A673 (cell line): ENCODE data around the gene HPF1.
"Not testable (repeated sequence)": the region's sequence is repeated elsewhere in the genome, so short reads cannot be mapped to it uniquely, and the experiment has no call there.

Experiments used
- EZH2 ChIP-seq: fragments of 200-600 bp; sonication (generic); IDR thresholded peaks from 2 replicates; pipeline ENCODE4 v1.6.1; 2017; ENCODE audit warnings: borderline replicate concordance, low read depth, mild to moderate bottlenecking, mixed read lengths, antibody characterized with exemption, low read length; ENCODE audit not compliant: poor library complexity, severe bottlenecking
- TF ChIP-seq, protein P1 (sequence below): fragments of 300-800, 200-600 bp; sonication (generic); conservative IDR thresholded peaks from 2 replicates; pipeline ENCODE4 v1.5.1; 2017; ENCODE audit warnings: low read depth, mild to moderate bottlenecking, antibody characterized with exemption, low read length, moderate library complexity, mixed read lengths

DNA sequence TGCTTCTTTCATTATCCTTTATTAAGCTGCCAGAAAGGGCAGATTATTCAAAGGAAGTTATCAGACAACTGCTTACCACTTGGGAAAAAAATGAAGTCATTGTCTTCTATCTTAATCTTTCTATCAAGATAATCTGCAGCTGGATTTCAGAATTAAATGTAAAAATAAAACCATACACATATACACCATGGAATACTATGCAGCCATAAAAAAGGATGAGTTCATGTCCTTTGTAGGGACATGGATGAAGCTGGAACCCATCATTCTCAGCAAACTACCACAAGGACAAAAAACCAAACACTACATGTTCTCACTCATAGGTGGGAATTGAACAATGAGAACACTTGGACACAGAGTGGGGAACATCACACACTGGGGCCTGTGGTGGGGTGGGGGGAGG lies 19.1 kb downstream of the HPF1 start:
- TF ChIP-seq, protein P1, sequence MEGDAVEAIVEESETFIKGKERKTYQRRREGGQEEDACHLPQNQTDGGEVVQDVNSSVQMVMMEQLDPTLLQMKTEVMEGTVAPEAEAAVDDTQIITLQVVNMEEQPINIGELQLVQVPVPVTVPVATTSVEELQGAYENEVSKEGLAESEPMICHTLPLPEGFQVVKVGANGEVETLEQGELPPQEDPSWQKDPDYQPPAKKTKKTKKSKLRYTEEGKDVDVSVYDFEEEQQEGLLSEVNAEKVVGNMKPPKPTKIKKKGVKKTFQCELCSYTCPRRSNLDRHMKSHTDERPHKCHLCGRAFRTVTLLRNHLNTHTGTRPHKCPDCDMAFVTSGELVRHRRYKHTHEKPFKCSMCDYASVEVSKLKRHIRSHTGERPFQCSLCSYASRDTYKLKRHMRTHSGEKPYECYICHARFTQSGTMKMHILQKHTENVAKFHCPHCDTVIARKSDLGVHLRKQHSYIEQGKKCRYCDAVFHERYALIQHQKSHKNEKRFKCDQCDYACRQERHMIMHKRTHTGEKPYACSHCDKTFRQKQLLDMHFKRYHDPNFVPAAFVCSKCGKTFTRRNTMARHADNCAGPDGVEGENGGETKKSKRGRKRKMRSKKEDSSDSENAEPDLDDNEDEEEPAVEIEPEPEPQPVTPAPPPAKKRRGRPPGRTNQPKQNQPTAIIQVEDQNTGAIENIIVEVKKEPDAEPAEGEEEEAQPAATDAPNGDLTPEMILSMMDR: not testable (repeated sequence)
- TF ChIP-seq EZH2: not testable (repeated sequence)
